Measurements from ENCODE around the gene CRIM1.

DNA sequence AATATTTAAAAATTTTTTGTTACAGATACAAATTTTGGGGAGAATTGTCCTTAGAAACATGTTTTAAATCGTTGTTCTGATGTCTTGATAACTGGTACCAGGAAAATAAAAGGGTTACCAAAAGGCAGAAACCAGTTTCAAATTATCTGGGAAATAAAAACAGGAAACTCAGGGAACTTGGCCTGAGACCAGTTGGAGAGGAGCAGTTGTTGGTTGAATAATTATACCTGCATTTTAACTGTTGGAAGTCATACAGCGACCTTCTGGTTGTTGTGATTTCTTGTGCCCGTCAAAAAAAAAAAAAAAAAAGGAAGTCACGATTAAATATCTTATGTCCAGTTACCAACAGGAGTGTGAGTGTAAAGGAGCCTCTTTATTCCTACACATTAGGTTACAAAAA is 51.8 kb downstream of the CRIM1 start:
- TF ChIP-seq, protein P1, sequence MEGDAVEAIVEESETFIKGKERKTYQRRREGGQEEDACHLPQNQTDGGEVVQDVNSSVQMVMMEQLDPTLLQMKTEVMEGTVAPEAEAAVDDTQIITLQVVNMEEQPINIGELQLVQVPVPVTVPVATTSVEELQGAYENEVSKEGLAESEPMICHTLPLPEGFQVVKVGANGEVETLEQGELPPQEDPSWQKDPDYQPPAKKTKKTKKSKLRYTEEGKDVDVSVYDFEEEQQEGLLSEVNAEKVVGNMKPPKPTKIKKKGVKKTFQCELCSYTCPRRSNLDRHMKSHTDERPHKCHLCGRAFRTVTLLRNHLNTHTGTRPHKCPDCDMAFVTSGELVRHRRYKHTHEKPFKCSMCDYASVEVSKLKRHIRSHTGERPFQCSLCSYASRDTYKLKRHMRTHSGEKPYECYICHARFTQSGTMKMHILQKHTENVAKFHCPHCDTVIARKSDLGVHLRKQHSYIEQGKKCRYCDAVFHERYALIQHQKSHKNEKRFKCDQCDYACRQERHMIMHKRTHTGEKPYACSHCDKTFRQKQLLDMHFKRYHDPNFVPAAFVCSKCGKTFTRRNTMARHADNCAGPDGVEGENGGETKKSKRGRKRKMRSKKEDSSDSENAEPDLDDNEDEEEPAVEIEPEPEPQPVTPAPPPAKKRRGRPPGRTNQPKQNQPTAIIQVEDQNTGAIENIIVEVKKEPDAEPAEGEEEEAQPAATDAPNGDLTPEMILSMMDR (IDR thresholded peaks at IDR 0.05) = no peak
- TF ChIP-seq POLR2A (IDR thresholded peaks at IDR 0.05) = no peak
